ENCODE results near the gene ANKRA2. TPM values are rescaled to one million over a fixed set of nuclear protein-coding genes. Genes with fewer than 3 reads are reported as not detected.
"Not testable (repeated sequence)": the region's sequence is repeated elsewhere in the genome, so short reads cannot be mapped to it uniquely, and the experiment has no call there.

The ANKRA2 gene
- total and polyA plus RNA-seq, 2 of the 4 experiments (the other 2 are of a cell fraction), result 10.8 to 12.5 TPM

DNA sequence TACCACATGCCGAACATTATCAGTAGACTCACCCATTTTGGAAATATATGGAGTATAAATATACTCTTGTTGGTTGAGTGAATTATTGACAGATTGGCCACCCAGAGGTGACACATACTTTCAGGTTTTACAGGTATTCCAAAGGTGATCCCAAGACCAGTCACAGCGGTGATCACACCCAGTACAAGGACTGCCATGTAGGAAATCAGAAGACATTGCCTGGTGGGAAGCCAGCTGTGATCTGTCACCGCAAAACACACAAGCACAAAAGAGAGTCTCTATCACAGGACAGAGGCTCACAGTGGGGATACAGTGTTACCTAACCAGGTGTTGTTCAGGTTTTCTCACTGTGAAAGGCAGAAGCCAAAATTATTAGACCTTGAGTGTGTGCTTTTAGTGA is 51.4 kb downstream of the ANKRA2 start:
- Histone ChIP-seq H3K14ac (replicated peaks; ENCODE audit: low read depth, low read length) (no peak overlapping the region), H4K20me1 (ENCODE audit: insufficient read depth, low read length) (no peaks in the 10 kb centered on the region), H3K4me3 (ENCODE audit: insufficient read depth, low read depth, low read length) (no peak overlapping the region), H3K9ac (ENCODE audit: low read depth, low read length) (no peak overlapping the region), H2BK15ac (ENCODE audit: low read depth, low read length) (no peak overlapping the region), H3K18ac (ENCODE audit: low read depth, low read length) (no peak overlapping the region), H3K9me3 (ENCODE audit: control insufficient read depth, insufficient read depth, low read length) (no peaks in the 10 kb centered on the region), H3K4me1 (ENCODE audit: control insufficient read depth, insufficient read depth, low read length) (no peaks in the 10 kb centered on the region), H2AK5ac (ENCODE audit: low read depth, low read length) (no peak overlapping the region), H3K27ac (ENCODE audit: insufficient read depth, low read length) (no peak overlapping the region), H3K23ac (ENCODE audit: low read depth, low read length) (no peak overlapping the region), H3K4ac (ENCODE audit: low read depth, low read length) (no peak overlapping the region), H3K27me3 (ENCODE audit: control insufficient read depth, insufficient read depth, low read length) (no peaks in the 10 kb centered on the region), H3K4me2 (ENCODE audit: low read depth, low read length) (no peak overlapping the region), H4K91ac (ENCODE audit: insufficient read depth, low read depth, low read length) (no peak overlapping the region), H2AK9ac (replicated peaks; ENCODE audit: low read depth, low read length, poor library complexity) (no peak overlapping the region), H2BK20ac (ENCODE audit: low read depth, low read length) (no peak overlapping the region), H2AFZ (replicated peaks; ENCODE audit: low read length, poor library complexity) (no peak overlapping the region), H4K5ac (ENCODE audit: low read depth, low read length) (no peak overlapping the region), H3K79me1 (ENCODE audit: low read depth in 1 of 2, low read length in 2 of 2) (no peaks in the 10 kb centered on the region), H3K56ac (ENCODE audit: extremely low read depth, insufficient read depth, low read length) (no peak overlapping the region), H2BK120ac (ENCODE audit: low read depth, low read length) (no peak overlapping the region), H4K8ac (ENCODE audit: low read depth in 2 of 2, low read length in 2 of 2) (no peak overlapping the region), H3K36me3 (ENCODE audit: control insufficient read depth, insufficient read depth, low read length) (no peaks in the 10 kb centered on the region), H3K9me1 (ENCODE audit: insufficient read depth, low read length) (0 out of 2 replicates have a peak, but pooled peaks cover 4% of the 10 kb centered on the region), H2BK5ac (ENCODE audit: low read depth, low read length, poor library complexity, severe bottlenecking) (no peak overlapping the region)
- WGBS, 2 experiments (ENCODE audit: extremely low coverage in 2 of 2, insufficient read length in 1 of 2), result 100% methylated on average over 2 of the region's 3 CpGs; no CpG with 5 or more reads in 1 of the 2 experiments
- in situ Hi-C loops (cut with MboI; ENCODE audit: low sequenced_read_pairs), result no loop called here
- ATAC-seq (ENCODE audit: low read depth) (no peak), DNase-seq (no peak)
- BruUV-seq (replicated peaks), result no TSS peak
- intact Hi-C loops (cut with micrococcal nuclease), result no loop called here
- ChIA-PET POLR2A (ENCODE audit: unreplicated experiment) (no interaction called here), CTCF (no interaction called here)
- TF ChIP-seq CHD1 (IDR thresholded peaks at IDR 0.05; ENCODE audit: low read depth, low read length) (no peak), RCOR1 (IDR thresholded peaks at IDR 0.05; ENCODE audit: insufficient replicate concordance, low read length) (no peak), MAZ (IDR thresholded peaks at IDR 0.05; ENCODE audit: borderline replicate concordance, low read depth, low read length) (no peak)
- dilution Hi-C loops (cut with HindIII; ENCODE audit: low sequenced_read_pairs, unreplicated experiment), result no loop called here

DNA sequence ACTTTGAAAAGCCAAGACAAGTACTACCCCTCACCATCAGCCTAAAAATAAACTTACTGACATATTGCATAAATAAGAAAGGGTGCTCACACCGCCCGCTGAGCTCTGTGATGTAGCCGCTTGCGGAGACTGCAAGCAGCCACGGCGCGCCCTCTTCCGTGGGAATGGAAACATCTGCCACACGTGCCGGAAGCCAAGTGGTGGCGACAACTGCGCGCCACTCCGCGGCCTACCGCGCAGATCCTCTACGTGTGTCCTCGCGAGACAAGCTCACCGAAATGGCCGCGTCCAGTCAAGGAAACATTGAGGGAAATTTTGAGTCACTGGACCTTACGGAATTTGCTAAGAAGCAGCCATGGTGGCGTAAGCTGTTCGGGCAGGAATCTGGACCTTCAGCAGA is 56.9 kb downstream of the ANKRA2 start:
- H2AK9ac ChIP-seq (replicated peaks; ENCODE audit: low read depth, low read length, poor library complexity); H2BK15ac ChIP-seq (ENCODE audit: low read depth, low read length); H4K8ac ChIP-seq (ENCODE audit: low read depth in 2 of 2, low read length in 2 of 2); BruUV-seq (replicated peaks); H2BK5ac ChIP-seq (ENCODE audit: low read depth, low read length, poor library complexity, severe bottlenecking); H3K14ac ChIP-seq (replicated peaks; ENCODE audit: low read depth, low read length); DNase-seq; H3K18ac ChIP-seq (ENCODE audit: low read depth, low read length); H3K56ac ChIP-seq (ENCODE audit: extremely low read depth, insufficient read depth, low read length); H3K9me1 ChIP-seq (ENCODE audit: insufficient read depth, low read length); H4K20me1 ChIP-seq (ENCODE audit: insufficient read depth, low read length); H2AFZ ChIP-seq (replicated peaks; ENCODE audit: low read length, poor library complexity); intact Hi-C loops (cut with micrococcal nuclease); H3K4me2 ChIP-seq (ENCODE audit: low read depth, low read length); H2BK120ac ChIP-seq (ENCODE audit: low read depth, low read length); H3K4me1 ChIP-seq (ENCODE audit: control insufficient read depth, insufficient read depth, low read length); H3K9me3 ChIP-seq (ENCODE audit: control insufficient read depth, insufficient read depth, low read length); H3K23ac ChIP-seq (ENCODE audit: low read depth, low read length); H2AK5ac ChIP-seq (ENCODE audit: low read depth, low read length); H2BK20ac ChIP-seq (ENCODE audit: low read depth, low read length); H3K9ac ChIP-seq (ENCODE audit: low read depth, low read length); H4K91ac ChIP-seq (ENCODE audit: insufficient read depth, low read depth, low read length); H4K5ac ChIP-seq (ENCODE audit: low read depth, low read length); H3K27ac ChIP-seq (ENCODE audit: insufficient read depth, low read length); POLR2A ChIA-PET (ENCODE audit: unreplicated experiment); H3K4me3 ChIP-seq (ENCODE audit: insufficient read depth, low read depth, low read length); H3K4ac ChIP-seq (ENCODE audit: low read depth, low read length); in situ Hi-C loops (cut with MboI; ENCODE audit: low sequenced_read_pairs); dilution Hi-C loops (cut with HindIII; ENCODE audit: low sequenced_read_pairs, unreplicated experiment); H3K27me3 ChIP-seq (ENCODE audit: control insufficient read depth, insufficient read depth, low read length): not testable (repeated sequence)
- 0 out of 2 replicates have a peak, but pooled peaks have one; percentile 16 for ATAC-seq (ENCODE audit: low read depth)
- Histone ChIP-seq H3K36me3 (ENCODE audit: control insufficient read depth, insufficient read depth, low read length) (peaks cover 12% of the 10 kb centered on the region), H3K79me1 (ENCODE audit: low read depth in 1 of 2, low read length in 2 of 2) (peaks cover 4 to 10% of the 10 kb centered on the region in 2 experiments; a peak in 3 of 4 replicates)
- CTCF ChIA-PET, result interaction anchor here (1.7 kb wide), 1 partner anchor 12 kb away, joined by 4 read pairs; no protein-coding TSS in a partner anchor
- 87% methylated on average over 24 of the region's 26 CpGs; no CpG with 5 or more reads in 1 of the 2 experiments for WGBS, 2 experiments (ENCODE audit: extremely low coverage in 2 of 2, insufficient read length in 1 of 2)
